Measurements from ENCODE around the gene MRTFB.

- TF ChIP-seq CTCF (conservative IDR thresholded peaks at IDR 0.05; ENCODE audit: low read depth, low read length) (no peak), EZH2phosphoT487 (IDR thresholded peaks at IDR 0.05; ENCODE audit: borderline replicate concordance, low read length) (no peak), EZH2 (IDR thresholded peaks at IDR 0.05; ENCODE audit: low read length, unreplicated experiment) (no peak)
Measured at GRCh38 chr16:14225457-14225856, 154.3 kb downstream of the MRTFB start.
